Renal cortex interstitium (tissue), 11 donors: ENCODE results near the gene POMT1. TPM values are rescaled to one million over a fixed set of nuclear protein-coding genes. Genes with fewer than 3 reads are reported as not detected.
"Not testable (repeated sequence)": the region's sequence is repeated elsewhere in the genome, so short reads cannot be mapped to it uniquely, and the experiment has no call there.

ENCODE experiments used
- DNase-seq, 11 donors: peaks; one replicate each; pipeline ENCODE4 v3.0.0-alpha.2; 2013; ENCODE audit warnings: low read depth in 9 of 11, low spot score in 4 of 11; ENCODE audit errors: extremely low read depth in 1 of 11
- polyA plus RNA-seq, 3 donors: library from polyadenylated mRNA; unstranded; fragments of 120-200 nt; gene quantifications; one replicate each; pipeline ENCODE4 v1.2.1, GENCODE V29; 2013; ENCODE audit not compliant: insufficient read length in 3 of 3

Gene POMT1
- polyA plus RNA-seq, 3 donors, result 34.0 to 52.1 (median 34.5) TPM

DNA sequence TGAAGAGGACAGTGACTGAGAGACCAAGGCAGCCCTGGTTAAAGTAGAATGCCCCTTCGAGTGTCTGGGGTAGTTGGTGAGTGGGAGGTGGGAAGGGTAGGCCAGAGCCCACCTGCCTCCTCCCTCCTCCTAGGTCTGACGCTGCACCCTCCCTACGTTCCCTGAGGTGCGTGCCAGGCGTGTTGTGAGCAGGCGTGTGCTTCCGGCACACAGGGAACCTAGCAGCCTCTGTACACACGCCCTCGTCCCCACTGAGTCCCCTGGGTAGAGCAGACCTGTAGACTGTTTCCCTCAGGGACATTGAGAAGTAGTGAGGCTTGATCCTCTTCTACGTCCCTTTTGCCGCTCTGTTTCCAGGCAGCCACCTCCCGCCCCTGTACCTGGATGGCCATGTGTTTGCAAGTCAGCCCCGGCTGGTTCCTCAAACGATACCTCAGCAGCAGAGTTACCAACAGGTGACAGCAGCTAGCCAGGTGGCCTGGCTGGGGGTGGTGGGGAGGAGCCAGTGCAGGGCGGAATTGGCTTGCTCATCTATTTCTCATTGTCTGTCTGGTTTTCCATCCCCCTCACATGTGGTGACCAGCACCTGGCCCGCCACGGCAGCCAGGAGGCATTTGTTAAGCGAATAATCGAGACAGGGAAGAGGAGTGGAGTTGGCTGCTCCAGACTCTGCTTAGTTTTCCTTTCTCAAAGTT, 16.8 kb upstream of the POMT1 start:
- no peak for DNase-seq

DNA sequence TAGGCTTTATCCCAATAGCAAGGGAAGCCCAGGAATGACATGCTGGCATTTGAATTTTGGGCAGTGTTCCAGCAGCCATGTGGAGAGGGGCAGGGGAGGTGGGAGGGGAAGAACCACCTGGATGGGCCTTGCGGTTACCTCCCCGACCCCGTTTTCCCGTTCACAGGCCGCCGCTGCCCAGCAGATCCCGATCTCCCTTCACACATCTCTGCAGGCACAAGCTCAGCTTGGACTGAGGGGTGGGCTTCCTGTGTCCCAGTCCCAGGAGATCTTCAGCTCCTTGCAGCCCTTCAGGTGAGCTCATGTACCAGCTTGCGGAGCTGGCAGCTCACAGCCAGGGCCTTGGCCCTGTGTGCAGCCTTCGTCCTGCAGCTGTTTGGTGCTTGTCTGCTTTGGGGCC, 15.7 kb upstream of the POMT1 start:
- DNase-seq, result no peak

GRCh38 chr9:131487621-131488031, 15.1 kb upstream of the POMT1 start:
- no peak for DNase-seq

DNA sequence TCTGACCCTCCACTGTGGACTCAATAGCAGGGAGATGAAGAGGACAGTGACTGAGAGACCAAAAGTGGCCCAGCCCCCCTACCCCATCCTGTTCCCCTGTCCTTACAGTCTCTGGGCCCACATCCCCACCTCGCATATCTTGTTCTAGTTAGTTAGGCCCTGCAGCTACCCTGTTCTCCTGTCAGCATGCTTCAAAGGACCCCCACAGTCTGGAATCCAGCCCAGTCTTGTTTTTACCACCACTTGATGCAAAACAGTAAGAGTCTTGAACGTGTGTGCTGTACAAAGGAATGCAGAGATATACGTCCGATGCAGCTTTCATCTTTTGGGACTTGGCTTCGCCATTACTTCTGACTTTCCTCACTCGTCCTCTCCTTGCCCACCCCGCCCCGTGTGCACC, 12.2 kb upstream of the POMT1 start:
- DNase-seq, result no peak

GRCh38 chr9:131491001-131491710, 11.6 kb upstream of the POMT1 start:
- DNase-seq, result no peak

GRCh38 chr9:131492070-131492469, 10.6 kb upstream of the POMT1 start:
- DNase-seq, result no peak

- no peak for DNase-seq
These were observed 8.3 kb upstream of the POMT1 start for GRCh38 chr9:131494296-131494870.

DNA sequence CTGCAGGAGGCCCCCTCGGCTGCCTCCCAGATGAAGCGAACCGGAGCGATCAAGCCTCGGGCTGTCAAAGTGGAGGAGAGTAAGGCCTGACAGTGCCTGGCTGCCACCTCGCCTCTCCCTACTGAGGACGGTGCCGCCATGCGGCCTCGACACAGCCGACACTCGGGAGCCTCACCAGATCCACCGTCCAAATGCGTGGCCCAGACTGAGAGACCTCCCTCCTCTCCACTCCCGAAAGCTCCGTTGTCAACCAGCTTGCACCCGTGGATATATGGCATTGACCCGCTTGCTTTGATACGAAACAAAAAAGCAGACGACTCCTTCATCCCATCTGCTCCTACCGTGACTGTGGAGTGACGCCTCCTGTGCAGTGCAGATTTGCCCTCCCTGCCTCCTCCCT, 6.9 kb upstream of the POMT1 start:
- no peak for DNase-seq

GRCh38 chr9:131496844-131497405, 5.8 kb upstream of the POMT1 start:
- no peak for DNase-seq

DNA sequence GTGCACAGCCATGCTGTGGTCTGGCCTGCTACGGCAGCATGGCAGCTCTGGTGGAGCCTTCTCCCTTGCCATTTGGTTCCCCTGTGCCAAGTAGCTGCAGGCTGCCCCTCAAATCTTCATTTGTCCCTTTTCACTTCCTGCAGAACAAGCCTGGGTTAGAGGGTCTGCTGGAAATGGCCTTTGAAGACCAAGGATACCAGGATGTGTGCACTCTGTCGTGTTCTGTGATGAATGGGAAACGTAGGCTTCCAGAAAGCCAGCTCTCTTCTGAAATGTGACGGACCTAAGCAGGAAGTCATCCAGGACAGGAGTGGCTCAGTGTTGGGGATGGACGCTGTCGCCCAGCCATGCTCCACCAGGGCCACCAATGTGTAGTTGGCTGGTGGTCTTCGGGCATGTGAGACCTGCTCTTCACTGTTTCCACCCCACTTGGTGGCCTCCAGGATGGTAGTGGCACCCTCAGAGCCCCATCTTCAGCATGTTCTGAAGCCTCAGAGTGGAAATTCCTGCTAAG, 3.4 kb upstream of the POMT1 start:
- DNase-seq, result no peak

DNA sequence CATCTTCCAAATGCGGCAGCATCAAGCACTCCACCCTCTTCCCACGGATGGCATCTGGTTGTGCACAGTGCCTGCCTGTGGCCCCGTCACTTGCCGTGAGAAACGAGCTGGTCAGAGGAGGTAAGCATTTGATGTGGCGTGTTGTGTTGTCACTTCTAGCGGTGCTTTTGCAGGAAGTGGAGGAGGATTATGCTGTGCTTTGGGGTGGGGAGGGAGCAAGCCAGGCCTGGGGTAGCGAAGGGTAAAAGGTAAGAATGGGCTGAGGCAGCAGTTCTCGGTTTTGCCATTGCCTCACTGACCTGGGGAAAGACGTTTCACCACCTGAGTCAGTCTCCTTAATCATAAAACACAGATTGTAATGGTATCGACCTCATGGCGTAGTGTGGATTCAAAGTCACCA, 2.3 kb upstream of the POMT1 start:
- no peak for DNase-seq

DNA sequence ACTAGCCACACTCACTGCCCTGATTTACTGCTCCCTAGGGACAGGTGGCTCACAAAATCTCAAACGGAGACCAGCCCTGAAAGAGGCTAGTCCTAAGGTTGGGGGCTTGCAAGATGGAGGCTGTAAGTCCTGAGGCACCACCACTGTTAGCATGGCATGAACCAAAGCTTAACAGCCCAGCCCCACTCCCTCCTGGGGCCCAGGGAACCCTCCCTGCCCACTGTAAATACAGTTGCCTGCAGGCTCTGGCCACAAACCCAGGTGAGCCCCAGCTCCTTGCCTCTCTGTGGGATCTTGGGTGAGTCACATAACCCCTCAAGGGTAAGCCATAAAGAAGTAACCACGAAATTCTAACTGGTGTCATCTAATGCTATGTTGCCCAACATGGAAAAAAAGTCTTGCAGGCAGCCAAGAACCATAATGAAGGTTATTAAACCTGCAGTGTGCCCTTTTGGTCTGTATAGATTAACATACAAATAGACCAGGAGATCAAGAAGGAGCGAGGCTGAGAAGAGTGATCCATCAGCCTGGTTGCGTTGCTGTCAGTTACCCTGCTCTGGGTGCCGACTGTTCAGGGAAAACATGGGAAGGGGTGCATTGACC, 1.7 kb upstream of the POMT1 start:
- no peak for DNase-seq

- DNase-seq, result no peak
These were observed 1.1 kb downstream of the POMT1 start for GRCh38 chr9:131503626-131504465.

GRCh38 chr9:131505012-131505411, 2.3 kb downstream of the POMT1 start:
- no peak for DNase-seq

GRCh38 chr9:131511416-131511815, 8.7 kb downstream of the POMT1 start:
- no peak for DNase-seq

- no peak for DNase-seq
These were observed 9.2 kb downstream of the POMT1 start for GRCh38 chr9:131511880-131512279.

GRCh38 chr9:131513177-131513576, 10.5 kb downstream of the POMT1 start:
- DNase-seq, result no peak

- not testable (repeated sequence) for DNase-seq
These were observed 12.9 kb downstream of the POMT1 start for GRCh38 chr9:131515559-131516031.

- DNase-seq, result no peak
These were observed 13.4 kb downstream of the POMT1 start for GRCh38 chr9:131516100-131516499.
